ENCODE measurements around the gene EXOC2.

DNA sequence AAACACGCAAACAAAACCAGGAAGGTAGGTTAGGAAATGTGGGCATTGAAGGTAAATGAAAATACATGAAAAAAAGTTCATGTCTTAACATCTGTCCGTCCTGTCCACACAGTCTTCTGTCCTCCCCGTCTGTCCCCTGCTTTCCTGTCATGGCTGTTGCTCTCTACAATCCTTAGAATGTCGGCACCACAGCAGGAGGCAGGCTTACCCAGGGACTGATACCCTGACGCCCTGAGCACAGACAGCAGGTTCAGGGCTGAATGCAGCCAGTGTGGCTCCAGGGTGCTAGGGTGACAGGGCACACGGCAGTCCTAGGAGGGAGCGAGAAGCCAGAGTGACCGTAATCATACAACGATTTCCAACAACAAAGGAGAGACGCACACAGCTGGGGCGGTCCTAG lies 177.7 kb downstream of the EXOC2 start:
- TF ChIP-seq TAF1 (IDR thresholded peaks at IDR 0.05; ENCODE audit: borderline replicate concordance, low read depth, low read length), result no peak
- no peak for TF ChIP-seq POLR2AphosphoS5 (IDR thresholded peaks at IDR 0.05; ENCODE audit: low read depth, low read length)
- no peak for TF ChIP-seq POLR2A (IDR thresholded peaks at IDR 0.05; ENCODE audit: low read depth, low read length)

Data from GM12892 (cell line).